Measurements from ENCODE around the gene LRRC59.

- TF ChIP-seq CTCF (IDR thresholded peaks at IDR 0.05) (no peak), POLR2A (IDR thresholded peaks at IDR 0.05) (no peak)
Observed at GRCh38 chr17:50394711-50395110, 2.6 kb downstream of the LRRC59 start.

Measured in upper lobe of left lung (tissue), 4 donors.